Tibial nerve (tissue), 4 donors: ENCODE results near the gene VSTM4.

Source experiments
- CTCF ChIP-seq, 5 experiments: fragments of 200-600 bp in 3 of 5; fragments of 450-650 bp in 2 of 5; sonication (generic) in 3 of 5; IDR thresholded peaks; one replicate each; pipeline ENCODE4 v1.5.1; 2016 to 2019; ENCODE audit warnings: antibody characterized with exemption in 5 of 5, mild to moderate bottlenecking in 3 of 5, moderate library complexity in 2 of 5
- EP300 ChIP-seq, 2 donors: sonication (generic); formaldehyde crosslinking; IDR thresholded peaks; one replicate each; pipeline ENCODE4 v1.6.1; 2017; ENCODE audit warnings: antibody characterized with exemption in 2 of 2, mild to moderate bottlenecking in 1 of 2

- TF ChIP-seq CTCF (IDR thresholded peaks at IDR 0.05) = no peak
- no peak for TF ChIP-seq EP300 (IDR thresholded peaks at IDR 0.05)
Observed at GRCh38 chr10:49038711-49039110, 76.6 kb downstream of the VSTM4 start.
